GM10266 (cell line): ENCODE results near the gene GABPB2.
A peak's percentile ranks its signal among the peaks of the same experiment; 100 is the strongest.

ENCODE experiments used
- DNase-seq: peaks from one replicate; pipeline ENCODE4 v3.0.0; 2012; ENCODE audit errors: extremely low spot score
- TF ChIP-seq, protein P1 (sequence below): IDR thresholded peaks from 2 replicates; pipeline ENCODE4 v1.5.1; 2012; ENCODE audit warnings: mild to moderate bottlenecking, low read depth; ENCODE audit not compliant: control insufficient read depth, insufficient read depth; ENCODE audit errors: missing control alignments

Gene GABPB2

GRCh38 chr1:151133018-151133806, 62.7 kb downstream of the GABPB2 start:
- no peak for DNase-seq
- TF ChIP-seq, protein P1, sequence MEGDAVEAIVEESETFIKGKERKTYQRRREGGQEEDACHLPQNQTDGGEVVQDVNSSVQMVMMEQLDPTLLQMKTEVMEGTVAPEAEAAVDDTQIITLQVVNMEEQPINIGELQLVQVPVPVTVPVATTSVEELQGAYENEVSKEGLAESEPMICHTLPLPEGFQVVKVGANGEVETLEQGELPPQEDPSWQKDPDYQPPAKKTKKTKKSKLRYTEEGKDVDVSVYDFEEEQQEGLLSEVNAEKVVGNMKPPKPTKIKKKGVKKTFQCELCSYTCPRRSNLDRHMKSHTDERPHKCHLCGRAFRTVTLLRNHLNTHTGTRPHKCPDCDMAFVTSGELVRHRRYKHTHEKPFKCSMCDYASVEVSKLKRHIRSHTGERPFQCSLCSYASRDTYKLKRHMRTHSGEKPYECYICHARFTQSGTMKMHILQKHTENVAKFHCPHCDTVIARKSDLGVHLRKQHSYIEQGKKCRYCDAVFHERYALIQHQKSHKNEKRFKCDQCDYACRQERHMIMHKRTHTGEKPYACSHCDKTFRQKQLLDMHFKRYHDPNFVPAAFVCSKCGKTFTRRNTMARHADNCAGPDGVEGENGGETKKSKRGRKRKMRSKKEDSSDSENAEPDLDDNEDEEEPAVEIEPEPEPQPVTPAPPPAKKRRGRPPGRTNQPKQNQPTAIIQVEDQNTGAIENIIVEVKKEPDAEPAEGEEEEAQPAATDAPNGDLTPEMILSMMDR, result no peak

DNA sequence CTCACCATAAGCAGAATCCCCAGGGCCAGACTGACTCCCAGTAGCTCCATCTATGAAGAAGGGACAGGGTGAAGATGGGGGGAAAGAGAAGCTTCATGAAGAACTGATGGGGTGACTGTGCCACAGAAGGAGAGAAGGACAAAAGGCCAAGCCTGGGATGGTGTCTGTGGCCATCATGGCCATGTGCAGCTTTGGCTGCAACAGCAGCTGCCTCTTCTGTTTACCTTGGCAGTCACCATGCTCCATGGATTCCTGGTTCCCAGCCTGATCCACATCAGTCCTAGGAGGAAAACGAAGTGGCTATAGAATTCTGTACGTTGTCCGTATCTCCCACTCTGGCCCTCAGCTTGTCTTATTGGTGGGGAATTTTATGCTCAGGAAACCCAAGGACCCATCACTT, 63.8 kb downstream of the GABPB2 start:
- TF ChIP-seq, protein P1, result no peak
- DNase-seq, result no peak

DNA sequence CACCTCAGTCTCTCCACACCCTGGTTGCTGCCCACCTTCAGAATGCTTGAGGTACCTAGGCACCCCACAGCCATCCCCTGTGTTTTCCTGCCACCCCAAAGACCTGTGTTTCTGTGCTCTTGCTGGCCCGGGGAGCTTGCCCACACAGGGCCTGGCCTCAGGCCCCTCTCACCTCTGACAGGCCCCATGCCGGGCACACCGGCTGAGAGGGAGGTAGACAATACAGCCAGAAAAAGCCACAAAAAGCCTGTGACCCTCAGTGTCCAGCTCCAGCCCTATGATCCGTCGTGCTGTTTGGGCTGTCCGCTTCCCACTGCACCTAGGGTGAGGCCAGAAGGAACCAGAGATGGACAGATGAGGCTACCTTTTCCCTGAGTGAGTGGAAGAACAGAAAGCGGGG, 64.4 kb downstream of the GABPB2 start:
- no peak for DNase-seq
- TF ChIP-seq, protein P1, result no peak

- TF ChIP-seq, protein P1, result no peak
Observed at GRCh38 chr1:151135433-151136385, 65.1 kb downstream of the GABPB2 start.

DNA sequence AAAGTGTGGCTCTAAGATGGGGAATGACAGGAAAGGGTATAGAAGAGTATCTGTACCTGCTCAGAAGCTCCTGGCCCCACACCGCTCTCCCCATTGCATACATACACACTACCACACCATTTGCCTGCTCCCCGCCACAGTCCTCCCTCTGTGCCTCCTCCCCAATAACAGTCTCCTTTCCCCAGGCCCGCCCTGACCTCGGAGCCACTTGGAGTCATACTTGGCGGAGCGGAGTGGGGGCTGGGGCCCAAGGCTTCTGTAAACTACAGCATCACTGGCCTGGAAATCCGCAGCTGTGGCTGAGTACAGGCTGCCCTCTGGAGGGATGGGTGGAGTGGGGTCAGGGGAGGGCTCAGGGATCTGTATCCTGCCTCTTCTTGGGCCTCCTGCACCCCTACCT, 67.2 kb downstream of the GABPB2 start:
- no peak for DNase-seq
- TF ChIP-seq, protein P1, result no peak

More at GRCh38 chr1:151135433-151136385, 65.1 kb downstream of the GABPB2 start:
- no peak for DNase-seq

DNA sequence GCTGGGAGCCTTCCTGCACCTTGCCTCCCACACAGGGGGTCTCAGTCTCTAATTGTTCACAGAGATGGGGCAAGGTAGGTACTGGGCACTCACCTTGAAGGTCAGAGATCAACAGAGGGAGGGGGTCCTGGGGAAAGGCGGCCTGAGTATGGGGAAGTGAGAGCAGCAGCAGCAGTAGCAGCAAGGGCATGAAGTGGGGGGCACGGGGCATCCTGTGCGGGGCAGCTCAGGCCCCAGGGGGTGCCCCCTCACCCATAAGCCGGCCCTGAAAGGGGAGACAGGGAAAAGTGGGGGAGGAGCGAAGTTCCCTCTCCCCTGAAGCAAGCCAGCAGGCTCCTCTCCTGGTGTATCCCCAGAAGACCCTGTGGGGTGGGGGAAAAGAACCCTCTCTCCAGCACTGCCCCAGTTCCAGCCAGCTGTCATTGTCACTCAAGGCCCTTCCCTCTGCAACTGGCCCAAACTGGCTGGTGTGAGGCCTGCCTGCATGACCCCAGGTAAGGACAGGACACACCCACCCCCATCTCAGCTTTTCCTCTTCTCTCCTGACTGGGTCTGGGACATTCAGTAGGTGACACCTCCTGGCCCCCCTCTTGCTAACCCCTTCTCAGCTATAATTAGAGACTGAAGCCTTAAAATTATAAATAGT, 72.0 kb downstream of the GABPB2 start:
- peak; percentile 6 for DNase-seq
- TF ChIP-seq, protein P1, result no peak
